Activated T-cell treated with anti-CD3 and anti-CD28 coated beads, Interleukin-2, amount 50 U/mL, for 4 hours (primary cell): Measurements from ENCODE around the gene EEF1AKMT4. TPM values are rescaled to one million over a fixed set of nuclear protein-coding genes. Genes with fewer than 3 reads are reported as not detected.

Experiments
- ATAC-seq, 2 donors: fragments of 200-7000 bp; cut with Tn5 transposase; one replicate each; pipeline ENCODE4 v1.10.0; 2021
- DNase-seq: peaks from one replicate; pipeline ENCODE4 v3.0.0-alpha.2; 2020
- H3K27me3 Mint-ChIP-seq: one replicate; pipeline ENCODE4 v1.8.0; 2021; ENCODE audit warnings: low read depth, mixed read lengths
- H3K36me3 Mint-ChIP-seq: one replicate; pipeline ENCODE4 v1.8.0; 2022; ENCODE audit warnings: mixed read lengths; ENCODE audit not compliant: insufficient read depth
- H3K4me1 Mint-ChIP-seq: one replicate; pipeline ENCODE4 v1.8.0; 2021; ENCODE audit warnings: low read depth, mixed read lengths
- H3K4me3 Mint-ChIP-seq: one replicate; pipeline ENCODE4 v1.8.0; 2021; ENCODE audit warnings: mild to moderate bottlenecking, moderate library complexity, mixed read lengths
- H3K9me3 Mint-ChIP-seq: one replicate; pipeline ENCODE4 v1.8.0; 2021; ENCODE audit warnings: mixed read lengths
- total RNA-seq, 3 donors: library from RNA; stranded (reverse); gene quantifications; one replicate each; pipeline ENCODE4 v1.2.1, GENCODE V29; 2021

The EEF1AKMT4 gene
- total RNA-seq, 3 donors from 2014 or later: 15.2 to 19.7 (median 18.1) TPM

DNA sequence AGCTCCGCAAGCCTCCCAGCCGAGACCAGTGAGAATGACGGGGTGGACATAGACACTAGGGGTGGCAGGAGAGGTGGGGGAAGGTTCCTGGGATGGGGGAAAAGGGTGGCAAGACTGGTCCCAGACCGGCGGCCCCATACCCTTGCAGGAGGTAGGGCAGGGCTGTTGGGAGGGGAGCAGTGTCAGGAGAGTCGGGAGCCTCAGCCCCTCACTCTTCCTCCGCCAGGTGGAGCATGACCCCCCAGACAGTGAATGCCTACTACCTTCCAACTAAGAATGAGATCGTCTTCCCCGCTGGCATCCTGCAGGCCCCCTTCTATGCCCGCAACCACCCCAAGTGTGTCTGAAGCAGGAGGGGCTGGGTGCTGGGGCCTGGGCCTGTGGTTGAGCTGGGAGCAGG, 40.9 kb downstream of the EEF1AKMT4 start:
- H3K4me3 Mint-ChIP-seq: no peak overlapping the region
- DNase-seq (no peak), ATAC-seq (no peak)
- H3K4me1 Mint-ChIP-seq: no peaks in the 10 kb centered on the region
- H3K27me3 Mint-ChIP-seq: peaks cover 22% of the 10 kb centered on the region
- H3K9me3 Mint-ChIP-seq: no peaks in the 10 kb centered on the region
- no peaks in the 10 kb centered on the region for H3K36me3 Mint-ChIP-seq

GRCh38 chr3:184291044-184291737, 41.7 kb downstream of the EEF1AKMT4 start:
- DNase-seq: no peak

GRCh38 chr3:184291738-184292445, 42.4 kb downstream of the EEF1AKMT4 start:
- H3K4me1 Mint-ChIP-seq: no peaks in the 10 kb centered on the region
- H3K27me3 Mint-ChIP-seq: peaks cover 12% of the 10 kb centered on the region
- ATAC-seq: no peak
- no peak overlapping the region for H3K4me3 Mint-ChIP-seq
- H3K36me3 Mint-ChIP-seq: no peaks in the 10 kb centered on the region
- no peak for DNase-seq
- no peaks in the 10 kb centered on the region for H3K9me3 Mint-ChIP-seq

More at GRCh38 chr3:184291044-184291737, 41.7 kb downstream of the EEF1AKMT4 start:
- no peak for ATAC-seq
- Mint-ChIP-seq H3K27me3 (peaks cover 15% of the 10 kb centered on the region), H3K36me3 (no peaks in the 10 kb centered on the region), H3K4me1 (no peaks in the 10 kb centered on the region), H3K9me3 (no peaks in the 10 kb centered on the region), H3K4me3 (no peak overlapping the region)

GRCh38 chr3:184295771-184296170, 46.3 kb downstream of the EEF1AKMT4 start:
- Mint-ChIP-seq H3K36me3 (peaks cover 9% of the 10 kb centered on the region), H3K27me3 (peaks cover 4% of the 10 kb centered on the region), H3K9me3 (no peaks in the 10 kb centered on the region), H3K4me1 (peaks cover 15% of the 10 kb centered on the region), H3K4me3 (no peak overlapping the region)
- no peak for DNase-seq
- no peak for ATAC-seq

DNA sequence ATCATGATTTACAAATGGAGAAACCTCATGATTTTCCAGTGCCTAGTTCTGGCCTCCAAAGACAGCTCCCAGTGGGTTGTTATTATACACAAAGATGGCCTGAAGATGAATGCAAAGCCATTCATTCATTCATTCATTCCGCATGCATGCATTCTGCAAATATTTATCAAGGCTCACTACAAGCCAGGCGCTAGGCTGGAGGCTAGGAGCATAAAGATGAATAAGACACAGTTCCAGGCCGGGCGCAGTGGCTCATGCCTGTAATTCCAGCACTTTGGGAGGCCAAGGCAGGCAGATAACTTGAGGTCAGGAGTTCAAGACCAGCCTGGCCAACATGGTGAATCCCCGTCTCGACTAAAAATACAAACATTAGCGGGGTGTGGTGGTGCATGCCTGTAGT, 47.1 kb downstream of the EEF1AKMT4 start:
- Mint-ChIP-seq H3K36me3 (peaks cover 13% of the 10 kb centered on the region), H3K9me3 (no peaks in the 10 kb centered on the region), H3K4me3 (no peak overlapping the region), H3K27me3 (peaks cover 2% of the 10 kb centered on the region), H3K4me1 (peaks cover 19% of the 10 kb centered on the region)
- ATAC-seq (no peak), DNase-seq (no peak)

DNA sequence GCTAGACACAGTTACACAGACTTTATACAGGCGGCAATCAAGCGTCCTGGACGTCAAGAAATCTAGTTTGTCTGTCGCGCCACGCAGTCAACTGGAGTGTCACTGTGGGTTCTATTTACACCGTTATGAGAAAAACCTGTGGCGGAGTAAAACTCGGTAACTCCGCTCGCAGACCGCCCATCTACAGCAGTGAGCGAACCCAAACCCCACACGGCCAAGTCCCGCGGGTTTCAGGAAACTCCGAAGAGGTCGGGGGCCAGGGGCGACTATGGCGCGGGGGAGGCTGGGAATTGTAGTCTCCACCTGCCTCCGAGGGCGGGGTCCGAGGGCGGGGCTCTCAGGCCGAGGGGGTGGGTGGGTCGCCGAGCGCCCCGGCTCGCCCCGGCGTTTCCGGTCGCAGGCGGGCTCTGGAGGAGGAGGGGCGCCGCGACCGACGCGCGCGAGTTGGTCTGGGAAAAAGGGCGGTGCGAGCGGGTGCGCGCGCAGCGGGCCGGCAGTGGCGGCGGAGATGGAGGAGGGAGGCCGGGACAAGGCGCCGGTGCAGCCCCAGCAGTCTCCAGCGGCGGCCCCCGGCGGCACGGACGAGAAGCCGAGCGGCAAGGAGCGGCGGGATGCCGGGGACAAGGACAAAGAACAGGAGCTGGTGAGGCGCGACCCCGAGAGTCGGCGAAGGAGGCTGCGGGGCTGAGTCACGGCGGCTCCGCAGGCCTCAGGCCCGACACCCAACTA, 49.5 kb downstream of the EEF1AKMT4 start, which contains the start of gene PSMD2:
PSMD2 (plus strand) TSS at position 483 of the 729 bp plus-strand sequence; CDS start at position 509, 26 bp downstream.
- H3K9me3 Mint-ChIP-seq: no peaks in the 10 kb centered on the region
- peak within 1 kb of the TSS; percentile 92 for H3K4me3 Mint-ChIP-seq
- H3K4me1 Mint-ChIP-seq: peaks cover 27% of the 10 kb centered on the region
- H3K27me3 Mint-ChIP-seq: peaks cover 2% of the 10 kb centered on the region
- DNase-seq (peak; percentile 98), ATAC-seq (peak; percentile 93 to 94)
- H3K36me3 Mint-ChIP-seq: peaks cover 32% of the 10 kb centered on the region

- ATAC-seq (no peak), DNase-seq (no peak)
- H3K4me1 Mint-ChIP-seq: peaks cover 27% of the 10 kb centered on the region
- peak overlapping the region; percentile 92 for H3K4me3 Mint-ChIP-seq
- H3K36me3 Mint-ChIP-seq: peaks cover 39% of the 10 kb centered on the region
- H3K9me3 Mint-ChIP-seq: no peaks in the 10 kb centered on the region
- H3K27me3 Mint-ChIP-seq: peaks cover 2% of the 10 kb centered on the region
Measured at GRCh38 chr3:184299488-184300377, 50.3 kb downstream of the EEF1AKMT4 start.

DNA sequence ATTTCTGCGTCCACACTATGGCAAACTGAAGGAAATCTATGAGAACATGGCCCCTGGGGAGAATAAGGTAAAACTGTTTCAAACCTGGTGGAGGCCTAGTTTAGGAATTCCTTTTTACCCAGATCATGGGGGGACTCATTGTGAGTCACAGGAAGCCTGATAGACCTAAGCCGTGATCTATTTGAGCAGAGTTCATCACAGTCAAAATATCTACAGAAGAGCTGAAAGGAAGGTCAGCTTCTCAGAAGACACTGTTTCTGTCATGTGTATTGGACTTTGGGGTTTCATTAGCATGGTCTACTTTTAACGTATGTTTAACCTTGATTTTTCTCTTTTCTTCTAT, 50.9 kb downstream of the EEF1AKMT4 start:
- Mint-ChIP-seq H3K9me3 (no peaks in the 10 kb centered on the region), H3K4me3 (peak overlapping the region; percentile 92), H3K27me3 (no peaks in the 10 kb centered on the region), H3K4me1 (peaks cover 27% of the 10 kb centered on the region), H3K36me3 (peaks cover 41% of the 10 kb centered on the region)
- ATAC-seq (no peak), DNase-seq (no peak)

GRCh38 chr3:184305577-184305976, 56.1 kb downstream of the EEF1AKMT4 start:
- peak in 1 of 2 donors; percentile 54 for ATAC-seq
- Mint-ChIP-seq H3K9me3 (no peaks in the 10 kb centered on the region), H3K36me3 (peaks cover 69% of the 10 kb centered on the region), H3K4me1 (peaks cover 14% of the 10 kb centered on the region), H3K4me3 (no peak overlapping the region), H3K27me3 (no peaks in the 10 kb centered on the region)
- DNase-seq: no peak

GRCh38 chr3:184306341-184306972, 57.0 kb downstream of the EEF1AKMT4 start:
- Mint-ChIP-seq H3K36me3 (peaks cover 65% of the 10 kb centered on the region), H3K4me3 (no peak overlapping the region), H3K27me3 (no peaks in the 10 kb centered on the region), H3K9me3 (no peaks in the 10 kb centered on the region), H3K4me1 (peaks cover 9% of the 10 kb centered on the region)
- DNase-seq (no peak), ATAC-seq (no peak)

- no peaks in the 10 kb centered on the region for H3K27me3 Mint-ChIP-seq
- no peaks in the 10 kb centered on the region for H3K9me3 Mint-ChIP-seq
- DNase-seq: no peak
- no peak for ATAC-seq
- H3K4me3 Mint-ChIP-seq: no peak overlapping the region
- H3K4me1 Mint-ChIP-seq: no peaks in the 10 kb centered on the region
- peaks cover 54% of the 10 kb centered on the region for H3K36me3 Mint-ChIP-seq
Measured at GRCh38 chr3:184307915-184308314, 58.4 kb downstream of the EEF1AKMT4 start.
